Naive thymus-derived CD4-positive, alpha-beta T cell (primary cell): ENCODE measurements around the gene ATOH8. TPM values are rescaled to one million over a fixed set of nuclear protein-coding genes. Genes with fewer than 3 reads are reported as not detected.

ENCODE experiments used
- ATAC-seq: fragments of 150-1000 bp; cut with Tn5 transposase; 2 replicates; pipeline ENCODE4 v1.10.0; 2021; ENCODE audit warnings: mild to moderate bottlenecking, moderate library complexity
- CTCF ChIA-PET: fragments of 350-600 bp; sonication (Branson Sonifier 250); formaldehyde crosslinking; loops from one replicate; lab custom pipeline; 2021; ENCODE audit warnings: antibody characterized with exemption; lab: Charles Lee
- POLR2A ChIA-PET: fragments of 350-600 bp; sonication (Branson Sonifier 250); formaldehyde crosslinking; loops from one replicate; lab custom pipeline; 2021; ENCODE audit warnings: antibody characterized with exemption, inconsistent platforms; lab: Charles Lee
- DNase-seq, 9 donors: peaks; one replicate each; pipeline versions ENCODE4 v3.0.0 to v3.0.0-alpha.2; 2020 to 2022; ENCODE audit warnings: mixed read lengths in 1 of 9
- H3K27ac ChIP-seq: one replicate; pipeline ENCODE4 v1.7.0; 2013; ENCODE audit warnings: mild to moderate bottlenecking, low read depth, low read length, moderate library complexity
- H3K27me3 ChIP-seq, 2 donors: one replicate each; pipeline ENCODE4 v1.7.0; 2013; ENCODE audit warnings: low read length in 2 of 2, mild to moderate bottlenecking in 2 of 2, moderate library complexity in 2 of 2; ENCODE audit not compliant: control insufficient read depth in 2 of 2, insufficient read depth in 2 of 2
- H3K36me3 ChIP-seq, 3 experiments: 1 replicate in 2 of 3; 2 replicates in 1 of 3; pipeline ENCODE4 v1.7.0; 2013; ENCODE audit warnings: low read length in 3 of 3, mild to moderate bottlenecking in 3 of 3, moderate library complexity in 1 of 3; ENCODE audit not compliant: insufficient read depth in 3 of 3, control insufficient read depth in 2 of 3
- H3K4me1 ChIP-seq, 2 donors: one replicate each; pipeline ENCODE4 v1.7.0; 2013; ENCODE audit warnings: low read length in 2 of 2, mild to moderate bottlenecking in 2 of 2, moderate library complexity in 1 of 2; ENCODE audit not compliant: control insufficient read depth in 2 of 2, insufficient read depth in 2 of 2
- H3K4me3 ChIP-seq: 2 replicates; pipeline ENCODE4 v1.7.0; 2013; ENCODE audit warnings: mild to moderate bottlenecking, low read length
- H3K9me3 ChIP-seq, 3 experiments: 1 replicate in 2 of 3; 2 replicates in 1 of 3; pipeline ENCODE4 v1.7.0; 2013; ENCODE audit warnings: low read length in 3 of 3; ENCODE audit not compliant: control insufficient read depth in 2 of 3
- H3K27ac Mint-ChIP-seq, 9 donors: one replicate each; pipeline ENCODE4 v1.8.0; 2020 to 2022; ENCODE audit warnings: mixed read lengths in 9 of 9, mild to moderate bottlenecking in 8 of 9, moderate library complexity in 5 of 9, inconsistent platforms in 2 of 9
- H3K27me3 Mint-ChIP-seq, 5 donors: one replicate each; pipeline ENCODE4 v1.8.0; 2021 to 2022; ENCODE audit warnings: mixed read lengths in 5 of 5, mild to moderate bottlenecking in 1 of 5
- H3K36me3 Mint-ChIP-seq, 5 donors: one replicate each; pipeline ENCODE4 v1.8.0; 2020 to 2022; ENCODE audit warnings: mixed read lengths in 5 of 5, mild to moderate bottlenecking in 3 of 5, inconsistent platforms in 1 of 5
- H3K4me1 Mint-ChIP-seq, 7 donors: one replicate each; pipeline ENCODE4 v1.8.0; 2020 to 2022; ENCODE audit warnings: mixed read lengths in 7 of 7, mild to moderate bottlenecking in 3 of 7, inconsistent platforms in 1 of 7
- H3K4me3 Mint-ChIP-seq, 10 donors: one replicate each; pipeline ENCODE4 v1.8.0; 2020 to 2022; ENCODE audit warnings: mild to moderate bottlenecking in 10 of 10, mixed read lengths in 10 of 10, moderate library complexity in 6 of 10, inconsistent platforms in 2 of 10
- H3K9me3 Mint-ChIP-seq, 11 donors: one replicate each; pipeline ENCODE4 v1.8.0; 2020 to 2022; ENCODE audit warnings: mixed read lengths in 11 of 11, mild to moderate bottlenecking in 4 of 11, inconsistent platforms in 1 of 11, moderate library complexity in 1 of 11
- intact Hi-C, 2 donors: fragments of 100-400 bp; cut with micrococcal nuclease; formaldehyde crosslinking; loops; one replicate each; pipeline ENCODE4 v1.15.1; 2023
- polyA plus RNA-seq, 2 donors: library from polyadenylated mRNA; unstranded; fragments of 300-500 nt; fragmentation: Illumina TruSeq; gene quantifications; one replicate each; pipeline ENCODE4 v1.2.3, GENCODE V29; 2021
- total RNA-seq, 6 experiments: library from RNA in 5 of 6; stranded (reverse) in 5 of 6; gene quantifications; 1 replicate in 5 of 6; 2 replicates in 1 of 6; pipeline ENCODE4 v1.2.3 and lab custom pipeline; 2021 to 2026

ATOH8 gene
- total and polyA plus RNA-seq, 7 experiments from 2014 or later, result 0.42 to 0.73 TPM; not detected in 5

DNA sequence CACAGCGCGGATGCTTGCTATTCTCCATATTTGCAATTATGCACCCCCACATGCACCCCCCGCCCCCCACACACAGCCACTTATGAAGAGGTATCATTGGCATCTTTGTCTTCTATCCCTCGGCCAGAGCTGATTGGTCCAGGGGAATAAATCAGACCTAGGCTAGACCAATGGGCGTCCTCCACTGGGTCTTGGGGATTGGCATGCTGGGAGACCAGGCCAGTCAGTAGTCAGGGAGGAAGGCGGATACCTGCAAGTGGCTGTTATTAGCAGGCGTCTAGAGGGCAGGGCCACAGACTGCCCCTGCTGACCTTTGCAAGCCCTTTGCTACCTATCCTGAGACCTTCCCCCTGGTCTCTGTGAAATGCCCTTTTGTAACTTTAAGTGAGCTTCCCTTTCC, 30.0 kb downstream of the ATOH8 start:
- no peaks in the 10 kb centered on the region for H3K27me3 ChIP-seq
- H3K9me3 ChIP-seq, result no peaks in the 10 kb centered on the region
- Mint-ChIP-seq H3K27me3 (peaks cover 0 to 21% (median 5%) of the 10 kb centered on the region in 5 donors), H3K4me3 (no peak overlapping the region), H3K9me3 (no peaks in the 10 kb centered on the region), H3K36me3 (no peaks in the 10 kb centered on the region), H3K4me1 (peaks cover 0 to 13% (median 2%) of the 10 kb centered on the region in 7 donors), H3K27ac (no peak overlapping the region)
- ATAC-seq, result no peak
- DNase-seq, result no peak
- H3K4me3 ChIP-seq, result no peak overlapping the region
- POLR2A ChIA-PET, result no interaction called here
- CTCF ChIA-PET, result no interaction called here
- H3K36me3 ChIP-seq, result no peaks in the 10 kb centered on the region
- intact Hi-C loops, result no loop called here
- H3K27ac ChIP-seq, result no peak overlapping the region
- H3K4me1 ChIP-seq, result no peaks in the 10 kb centered on the region

DNA sequence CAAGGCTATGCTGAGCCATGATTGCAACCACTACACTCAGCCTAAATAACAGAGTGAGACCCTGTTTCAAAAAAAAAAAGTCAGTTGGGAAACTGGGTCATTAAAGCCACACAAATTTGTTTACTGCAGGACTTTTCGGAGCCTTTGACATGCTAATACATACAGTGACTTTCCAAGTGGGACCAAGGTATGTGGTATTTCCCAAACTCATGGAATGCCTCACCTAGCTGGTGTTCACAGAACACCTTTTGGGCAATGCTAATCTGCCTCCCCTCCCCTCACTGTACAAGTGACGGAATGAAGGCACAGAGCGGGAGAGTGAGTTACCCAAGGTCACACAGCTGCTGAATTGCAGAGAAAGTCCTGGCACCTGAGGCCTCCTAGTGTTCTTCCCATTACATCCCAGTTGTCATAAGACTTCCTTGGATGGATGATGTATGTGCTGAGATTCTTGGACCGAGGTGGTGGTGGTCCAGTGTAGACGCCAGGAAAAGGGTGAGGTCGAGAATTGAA, 30.7 kb downstream of the ATOH8 start:
- H3K27ac Mint-ChIP-seq, result no peak overlapping the region
- CTCF ChIA-PET, result no interaction called here

DNA sequence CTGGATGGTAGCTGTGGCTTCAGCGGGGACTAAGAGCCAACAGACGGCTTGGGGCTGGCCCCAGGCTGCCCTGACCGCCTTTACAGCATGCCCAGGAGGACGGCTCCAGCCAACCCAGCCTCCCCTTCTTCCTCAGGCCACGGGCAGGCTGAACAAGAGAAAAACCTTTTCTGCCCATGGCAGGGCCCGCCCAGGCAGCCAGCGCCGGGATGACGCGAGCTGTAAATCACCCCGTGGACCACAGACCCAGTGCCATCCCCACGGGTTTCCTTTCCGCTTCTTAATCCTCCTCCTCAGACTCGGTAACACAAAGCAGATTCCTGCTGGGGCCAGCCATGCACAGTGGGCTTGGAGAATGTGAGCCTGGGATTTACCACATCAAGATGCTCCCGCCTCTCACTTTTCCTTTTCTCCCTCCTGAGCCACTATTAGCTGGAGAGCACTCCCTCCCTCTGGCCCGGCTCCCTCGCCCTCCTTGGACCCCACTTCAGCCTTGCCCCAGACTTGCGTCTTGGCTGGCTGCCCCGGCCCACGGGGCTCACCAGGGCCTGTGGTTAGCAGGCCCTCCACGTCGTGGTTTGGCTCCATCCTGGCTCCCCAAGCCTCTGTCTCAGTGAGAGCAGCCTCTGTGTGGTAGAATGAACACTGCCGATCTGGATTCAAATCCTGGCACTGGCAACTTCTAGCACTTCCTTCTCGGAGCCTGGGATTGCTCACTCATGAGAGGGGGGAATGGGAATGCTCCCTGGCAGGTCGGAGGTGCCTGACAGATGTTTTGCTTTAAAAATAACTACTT, 31.4 kb downstream of the ATOH8 start:
- CTCF ChIA-PET, result interaction anchor here (2.1 kb wide), 1 partner anchor 56 kb away, joined by 5 read pairs; no protein-coding TSS in a partner anchor
- DNase-seq, result no peak

More for the DNA sequence above, 30.7 kb downstream of the ATOH8 start:
- Histone ChIP-seq H3K36me3 (no peaks in the 10 kb centered on the region), H3K27me3 (no peaks in the 10 kb centered on the region), H3K4me1 (no peaks in the 10 kb centered on the region), H3K9me3 (no peaks in the 10 kb centered on the region), H3K27ac (no peak overlapping the region), H3K4me3 (no peak overlapping the region)
- no peaks in the 10 kb centered on the region for H3K9me3 Mint-ChIP-seq
- H3K4me3 Mint-ChIP-seq, result no peak overlapping the region
- no peaks in the 10 kb centered on the region for H3K36me3 Mint-ChIP-seq
- POLR2A ChIA-PET, result no interaction called here
- DNase-seq (no peak), ATAC-seq (no peak)
- peaks cover 0 to 10% (median 2%) of the 10 kb centered on the region in 7 donors for H3K4me1 Mint-ChIP-seq
- peaks cover 0 to 21% (median 5%) of the 10 kb centered on the region in 5 donors for H3K27me3 Mint-ChIP-seq
- intact Hi-C loops, result no loop called here

DNA sequence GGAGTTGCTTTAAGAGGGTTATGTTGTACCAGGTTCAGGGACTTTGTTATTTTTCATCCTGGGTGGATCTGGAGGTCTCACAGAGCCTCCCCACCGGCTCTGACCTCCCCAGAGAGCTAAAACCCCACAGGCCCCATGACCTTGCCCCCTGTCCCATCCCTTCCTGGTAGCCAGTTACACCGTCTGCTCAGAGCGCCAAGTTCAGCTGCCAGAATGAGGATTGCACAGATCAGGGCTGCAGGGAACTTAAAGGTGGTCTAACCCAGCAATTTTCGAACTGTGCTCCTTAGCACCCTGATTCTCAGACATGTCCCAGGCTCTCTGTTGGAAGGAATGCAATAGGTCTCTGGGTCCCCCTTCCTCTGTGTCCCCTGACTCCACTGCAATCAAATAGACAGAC, 32.1 kb downstream of the ATOH8 start:
- ATAC-seq (no peak), DNase-seq (no peak)
- no peak overlapping the region for H3K27ac Mint-ChIP-seq
- ChIA-PET CTCF (interaction anchor here (2.1 kb wide), 1 partner anchor 57 kb away, joined by 5 read pairs; no protein-coding TSS in a partner anchor), POLR2A (no interaction called here)
- Histone ChIP-seq H3K9me3 (no peaks in the 10 kb centered on the region), H3K36me3 (no peaks in the 10 kb centered on the region), H3K4me3 (no peak overlapping the region), H3K27ac (no peak overlapping the region), H3K4me1 (no peaks in the 10 kb centered on the region), H3K27me3 (no peaks in the 10 kb centered on the region)
- H3K4me1 Mint-ChIP-seq, result peaks cover 0 to 8% (median 2%) of the 10 kb centered on the region in 7 donors
- H3K27me3 Mint-ChIP-seq, result peaks cover 0 to 22% (median 5%) of the 10 kb centered on the region in 5 donors
- no peaks in the 10 kb centered on the region for H3K36me3 Mint-ChIP-seq
- H3K9me3 Mint-ChIP-seq, result no peaks in the 10 kb centered on the region
- no peak overlapping the region for H3K4me3 Mint-ChIP-seq
- intact Hi-C loops, result no loop called here

More for the DNA sequence above, 31.4 kb downstream of the ATOH8 start:
- H3K9me3 ChIP-seq, result no peaks in the 10 kb centered on the region
- Mint-ChIP-seq H3K9me3 (no peaks in the 10 kb centered on the region), H3K4me3 (no peak overlapping the region), H3K27ac (no peak overlapping the region), H3K4me1 (peaks cover 0 to 8% (median 2%) of the 10 kb centered on the region in 7 donors), H3K36me3 (no peaks in the 10 kb centered on the region), H3K27me3 (peaks cover 0 to 21% (median 5%) of the 10 kb centered on the region in 5 donors)
- H3K4me1 ChIP-seq, result no peaks in the 10 kb centered on the region
- ATAC-seq, result peak; percentile 64
- H3K36me3 ChIP-seq, result no peaks in the 10 kb centered on the region
- POLR2A ChIA-PET, result no interaction called here
- no peaks in the 10 kb centered on the region for H3K27me3 ChIP-seq
- no peak overlapping the region for H3K27ac ChIP-seq
- H3K4me3 ChIP-seq, result no peak overlapping the region
- intact Hi-C loops, result no loop called here

DNA sequence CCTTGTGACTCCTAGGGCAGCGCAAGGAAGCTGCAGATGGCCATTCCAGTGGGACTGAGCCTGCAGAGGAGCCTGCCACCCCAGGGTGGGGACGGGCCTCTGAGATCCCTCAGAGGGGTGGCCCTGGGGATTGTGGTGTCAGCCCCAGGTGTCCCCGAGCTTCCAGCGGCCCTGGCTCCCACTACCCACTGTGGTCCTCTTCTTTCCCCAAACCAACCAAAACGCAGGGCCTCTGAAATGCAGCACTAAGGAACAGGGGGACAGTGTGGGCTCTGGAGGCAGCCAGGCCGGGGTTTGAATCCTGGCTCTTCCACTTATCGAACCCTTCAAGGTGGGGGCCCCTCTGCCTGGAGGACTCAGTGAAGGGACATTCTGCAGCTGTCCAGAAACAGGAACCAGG, 32.7 kb downstream of the ATOH8 start:
- Histone ChIP-seq H3K27ac (no peak overlapping the region), H3K27me3 (no peaks in the 10 kb centered on the region), H3K4me1 (no peaks in the 10 kb centered on the region), H3K4me3 (no peak overlapping the region), H3K36me3 (no peaks in the 10 kb centered on the region), H3K9me3 (no peaks in the 10 kb centered on the region)
- intact Hi-C loops, result no loop called here
- POLR2A ChIA-PET, result no interaction called here
- Mint-ChIP-seq H3K27me3 (peaks cover 0 to 20% (median 5%) of the 10 kb centered on the region in 5 donors), H3K4me3 (no peak overlapping the region), H3K27ac (no peak overlapping the region), H3K9me3 (no peaks in the 10 kb centered on the region), H3K36me3 (no peaks in the 10 kb centered on the region), H3K4me1 (peaks cover 0 to 8% (median 2%) of the 10 kb centered on the region in 7 donors)
- ATAC-seq (no peak), DNase-seq (no peak)
- CTCF ChIA-PET, result interaction anchor here (2.1 kb wide), 1 partner anchor 58 kb away, joined by 5 read pairs; no protein-coding TSS in a partner anchor

DNA sequence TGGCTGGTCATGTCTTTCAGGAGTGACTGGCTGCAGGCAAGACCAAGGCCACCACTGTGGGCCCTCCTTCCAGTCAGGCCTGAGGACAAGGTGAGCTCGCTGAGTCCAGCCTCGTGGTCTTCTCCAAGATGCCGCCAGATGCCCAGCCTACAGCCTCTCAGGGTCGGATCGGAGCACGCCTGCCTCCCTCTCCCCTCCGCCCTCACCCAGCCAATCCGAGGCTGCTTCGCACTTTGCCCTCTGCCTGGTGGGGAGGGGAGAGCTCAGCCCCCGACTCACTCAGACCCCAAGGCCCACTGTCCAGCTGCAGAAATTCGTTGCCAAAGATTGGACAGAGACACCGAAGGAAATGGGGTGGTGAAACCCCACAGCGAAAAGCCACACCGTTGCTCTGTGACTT, 33.1 kb downstream of the ATOH8 start:
- Histone ChIP-seq H3K9me3 (no peaks in the 10 kb centered on the region), H3K4me1 (no peaks in the 10 kb centered on the region), H3K4me3 (no peak overlapping the region), H3K27me3 (no peaks in the 10 kb centered on the region), H3K27ac (no peak overlapping the region), H3K36me3 (no peaks in the 10 kb centered on the region)
- CTCF ChIA-PET, result interaction anchor here (2.1 kb wide), 1 partner anchor 58 kb away, joined by 5 read pairs; no protein-coding TSS in a partner anchor
- ATAC-seq (no peak), DNase-seq (no peak)
- intact Hi-C loops, result no loop called here
- Mint-ChIP-seq H3K27ac (no peak overlapping the region), H3K9me3 (no peaks in the 10 kb centered on the region), H3K36me3 (no peaks in the 10 kb centered on the region), H3K4me1 (peaks cover 0 to 8% (median 2%) of the 10 kb centered on the region in 7 donors), H3K4me3 (no peak overlapping the region), H3K27me3 (peaks cover 0 to 21% (median 6%) of the 10 kb centered on the region in 5 donors)
- POLR2A ChIA-PET, result no interaction called here
